SU-DHL-6 (cell line): ENCODE results near the gene TPBGL.

ENCODE experiments used
- H2AFZ ChIP-seq: fragments of 200-600 bp; sonication (generic); 2 replicates; pipeline ENCODE4 v1.6.1; 2014; ENCODE audit warnings: low read depth, mild to moderate bottlenecking, moderate library complexity, mixed read lengths, antibody characterized with exemption, low read length; ENCODE audit not compliant: severe bottlenecking
- H3F3A ChIP-seq: fragments of 200-600 bp; shearing (Covaris generic); 2 replicates; pipeline ENCODE4 v1.6.0; 2016; ENCODE audit warnings: antibody characterized with exemption, mild to moderate bottlenecking; ENCODE audit not compliant: insufficient read depth
- H3K27ac ChIP-seq: fragments of 200-600 bp; sonication (generic); 2 replicates; pipeline ENCODE4 v1.5.1; 2016; ENCODE audit warnings: low read depth, mild to moderate bottlenecking, low read length, moderate library complexity, mixed read lengths
- H3K27me3 ChIP-seq: fragments of 200-600 bp; sonication (generic), shearing (Covaris generic); 2 replicates; pipeline ENCODE4 v1.6.0; 2014; ENCODE audit warnings: mild to moderate bottlenecking, low read length
- H3K36me3 ChIP-seq: fragments of 200-600 bp; sonication (generic); 2 replicates; pipeline ENCODE4 v1.6.1; 2014; ENCODE audit warnings: mild to moderate bottlenecking, low read length, mixed read lengths
- H3K4me2 ChIP-seq: fragments of 300-600, 200-600 bp; shearing (Covaris generic), sonication (generic); 2 replicates; pipeline ENCODE4 v1.6.0; 2014; ENCODE audit warnings: low read length, low read depth, mild to moderate bottlenecking; ENCODE audit not compliant: poor library complexity, severe bottlenecking
- H3K4me3 ChIP-seq: fragments of 200-600 bp; sonication (generic); 2 replicates; pipeline ENCODE4 v1.5.1; 2014; ENCODE audit warnings: antibody characterized with exemption, low read length, mild to moderate bottlenecking, mixed read lengths; ENCODE audit not compliant: insufficient read depth, poor library complexity, severe bottlenecking
- H3K79me2 ChIP-seq: fragments of 200-600 bp; sonication (generic); 2 replicates; pipeline ENCODE4 v1.6.1; 2014; ENCODE audit warnings: mild to moderate bottlenecking, low read length, moderate library complexity; ENCODE audit not compliant: insufficient read depth
- H3K9ac ChIP-seq: fragments of 200-600 bp; sonication (generic); 2 replicates; pipeline ENCODE4 v1.7.0; 2014; ENCODE audit warnings: mild to moderate bottlenecking, low read length
- H3K9me2 ChIP-seq: fragments of 200-600 bp; sonication (generic); replicated peaks from 2 replicates; pipeline ENCODE4 v1.6.1; 2014; ENCODE audit warnings: low read length; ENCODE audit not compliant: insufficient read depth
- H3K9me3 ChIP-seq: fragments of 200-600 bp; sonication (generic); 2 replicates; pipeline ENCODE4 v1.6.1; 2014; ENCODE audit warnings: low read length, mixed read lengths; ENCODE audit not compliant: insufficient read depth
- H4K20me1 ChIP-seq: fragments of 200-600 bp; sonication (generic); 2 replicates; pipeline ENCODE4 v1.6.1; 2014; ENCODE audit warnings: low read depth, mild to moderate bottlenecking, antibody characterized with exemption, low read length, moderate library complexity, mixed read lengths
- EZH2phosphoT487 ChIP-seq: fragments of 200-600 bp; sonication (generic), shearing (Covaris generic); conservative IDR thresholded peaks from 2 replicates; pipeline ENCODE4 v1.6.1; 2018; ENCODE audit warnings: mild to moderate bottlenecking, antibody characterized with exemption, low read length, moderate library complexity, mixed read lengths
- TF ChIP-seq, protein P1 (sequence below): fragments of 200-600 bp; sonication (generic); IDR thresholded peaks from one replicate; pipeline ENCODE4 v1.5.1; 2017; ENCODE audit warnings: antibody characterized with exemption, mild to moderate bottlenecking, low read length, moderate library complexity; ENCODE audit not compliant: insufficient read depth, poor library complexity, severe bottlenecking

Gene TPBGL

DNA sequence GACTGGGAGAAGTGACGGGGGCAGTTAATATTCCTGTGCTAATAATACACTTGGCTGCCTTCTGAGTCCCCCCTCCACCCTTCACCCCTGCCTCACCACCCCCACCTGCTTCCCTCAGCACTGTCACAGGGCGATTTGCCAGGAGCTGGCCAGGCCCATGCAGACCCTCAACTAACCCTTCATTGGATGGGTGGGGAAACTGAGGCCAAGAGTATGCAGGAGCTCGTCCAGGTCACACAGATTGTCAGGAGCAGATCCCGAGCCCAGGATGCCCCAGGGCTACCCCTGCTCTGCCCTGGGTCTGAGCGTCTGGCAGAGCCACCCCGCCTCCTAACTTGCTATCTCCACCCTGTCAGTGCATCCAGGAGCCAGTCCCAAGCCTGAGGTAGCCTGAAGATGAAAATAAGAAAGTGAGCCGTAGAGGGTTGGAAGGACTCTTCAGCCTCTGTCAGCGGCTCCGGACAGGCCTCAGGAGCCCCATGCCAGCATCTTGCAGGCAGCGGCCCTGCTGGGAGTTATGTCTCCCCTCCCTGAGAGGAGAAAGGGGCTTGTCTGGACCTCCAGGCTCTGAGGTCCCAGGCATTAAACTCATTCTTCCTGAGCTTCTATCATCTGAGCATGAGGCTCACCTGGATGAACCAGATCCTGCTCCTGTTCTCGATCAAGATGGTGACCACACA is 6.2 kb downstream of the TPBGL start:
- H2AFZ ChIP-seq: no peak overlapping the region

DNA sequence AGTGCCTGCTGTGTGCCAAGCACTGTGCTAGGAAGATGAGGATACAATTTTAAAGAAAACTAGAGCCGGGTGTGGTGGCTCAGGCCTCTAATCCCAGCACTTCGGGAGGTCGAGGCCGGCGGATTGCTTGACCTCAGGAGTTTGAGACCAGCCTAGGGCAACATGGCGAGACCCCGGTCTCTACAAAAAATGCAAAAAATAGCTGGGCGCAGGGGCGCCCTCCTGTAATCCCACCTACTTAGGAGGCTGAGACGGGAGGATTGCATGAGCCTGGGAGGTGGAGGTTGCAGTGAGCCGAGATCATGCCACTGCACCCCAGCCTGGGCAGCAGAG is 8.3 kb downstream of the TPBGL start:
- Histone ChIP-seq H3F3A (no peaks in the 10 kb centered on the region), H3K9me3 (no peaks in the 10 kb centered on the region), H3K36me3 (no peaks in the 10 kb centered on the region), H3K79me2 (no peaks in the 10 kb centered on the region), H3K9ac (no peak overlapping the region), H3K4me3 (no peak overlapping the region), H3K4me2 (no peak overlapping the region), H3K27me3 (no peaks in the 10 kb centered on the region), H4K20me1 (no peaks in the 10 kb centered on the region), H3K27ac (no peak overlapping the region), H2AFZ (no peak overlapping the region), H3K9me2 (no peaks in the 10 kb centered on the region)
- TF ChIP-seq, protein P1, sequence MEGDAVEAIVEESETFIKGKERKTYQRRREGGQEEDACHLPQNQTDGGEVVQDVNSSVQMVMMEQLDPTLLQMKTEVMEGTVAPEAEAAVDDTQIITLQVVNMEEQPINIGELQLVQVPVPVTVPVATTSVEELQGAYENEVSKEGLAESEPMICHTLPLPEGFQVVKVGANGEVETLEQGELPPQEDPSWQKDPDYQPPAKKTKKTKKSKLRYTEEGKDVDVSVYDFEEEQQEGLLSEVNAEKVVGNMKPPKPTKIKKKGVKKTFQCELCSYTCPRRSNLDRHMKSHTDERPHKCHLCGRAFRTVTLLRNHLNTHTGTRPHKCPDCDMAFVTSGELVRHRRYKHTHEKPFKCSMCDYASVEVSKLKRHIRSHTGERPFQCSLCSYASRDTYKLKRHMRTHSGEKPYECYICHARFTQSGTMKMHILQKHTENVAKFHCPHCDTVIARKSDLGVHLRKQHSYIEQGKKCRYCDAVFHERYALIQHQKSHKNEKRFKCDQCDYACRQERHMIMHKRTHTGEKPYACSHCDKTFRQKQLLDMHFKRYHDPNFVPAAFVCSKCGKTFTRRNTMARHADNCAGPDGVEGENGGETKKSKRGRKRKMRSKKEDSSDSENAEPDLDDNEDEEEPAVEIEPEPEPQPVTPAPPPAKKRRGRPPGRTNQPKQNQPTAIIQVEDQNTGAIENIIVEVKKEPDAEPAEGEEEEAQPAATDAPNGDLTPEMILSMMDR: no peak
- no peak for TF ChIP-seq EZH2phosphoT487

More for the DNA sequence above, 6.2 kb downstream of the TPBGL start:
- Histone ChIP-seq H3K4me3 (no peak overlapping the region), H3K9me2 (no peaks in the 10 kb centered on the region), H3K27me3 (no peaks in the 10 kb centered on the region), H3K9me3 (no peaks in the 10 kb centered on the region), H3K4me2 (no peak overlapping the region), H3K79me2 (no peaks in the 10 kb centered on the region), H3F3A (no peaks in the 10 kb centered on the region), H3K27ac (no peak overlapping the region), H4K20me1 (no peaks in the 10 kb centered on the region), H3K9ac (no peak overlapping the region), H3K36me3 (no peaks in the 10 kb centered on the region)
- TF ChIP-seq EZH2phosphoT487: no peak
- TF ChIP-seq, protein P1: no peak

DNA sequence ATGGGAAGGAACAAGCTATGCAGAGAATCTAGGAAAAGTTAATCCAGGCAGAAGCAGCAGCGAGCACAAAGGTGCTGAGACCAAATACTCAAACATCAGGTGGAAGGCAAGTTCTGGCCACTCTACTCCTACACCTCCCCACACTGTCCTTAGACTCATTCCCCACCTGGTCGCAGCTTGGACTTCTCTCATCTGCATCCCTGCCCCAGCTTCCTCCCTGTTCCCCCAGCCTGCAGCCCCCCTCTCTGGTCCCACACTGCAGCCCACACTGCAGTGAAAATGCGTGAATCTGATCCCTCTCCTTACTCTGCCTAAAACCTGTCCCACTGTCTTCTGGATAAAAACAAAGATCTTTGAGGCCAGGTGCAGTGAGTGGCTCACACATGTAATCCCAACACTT is 9.1 kb downstream of the TPBGL start:
- no peak overlapping the region for H2AFZ ChIP-seq
- H3K9me2 ChIP-seq: no peaks in the 10 kb centered on the region
- no peak overlapping the region for H3K9ac ChIP-seq
- no peaks in the 10 kb centered on the region for H3K9me3 ChIP-seq
- no peaks in the 10 kb centered on the region for H4K20me1 ChIP-seq
- H3K4me3 ChIP-seq: no peak overlapping the region
- H3K36me3 ChIP-seq: no peaks in the 10 kb centered on the region
- no peaks in the 10 kb centered on the region for H3F3A ChIP-seq
- TF ChIP-seq, protein P1: no peak
- no peak for TF ChIP-seq EZH2phosphoT487
- no peaks in the 10 kb centered on the region for H3K27me3 ChIP-seq
- H3K79me2 ChIP-seq: no peaks in the 10 kb centered on the region
- no peak overlapping the region for H3K27ac ChIP-seq
- H3K4me2 ChIP-seq: no peak overlapping the region
